GM20000 (cell line): ENCODE measurements around the gene IL31RA.

Source experiments
- DNase-seq: peaks from one replicate; pipeline ENCODE4 v3.0.0; 2012; ENCODE audit warnings: low spot score
- TF ChIP-seq, protein P1 (sequence below): IDR thresholded peaks from 2 replicates; pipeline ENCODE4 v1.5.1; 2012; ENCODE audit warnings: mild to moderate bottlenecking, control low read depth; ENCODE audit errors: extremely low read depth, missing control alignments

The IL31RA gene

DNA sequence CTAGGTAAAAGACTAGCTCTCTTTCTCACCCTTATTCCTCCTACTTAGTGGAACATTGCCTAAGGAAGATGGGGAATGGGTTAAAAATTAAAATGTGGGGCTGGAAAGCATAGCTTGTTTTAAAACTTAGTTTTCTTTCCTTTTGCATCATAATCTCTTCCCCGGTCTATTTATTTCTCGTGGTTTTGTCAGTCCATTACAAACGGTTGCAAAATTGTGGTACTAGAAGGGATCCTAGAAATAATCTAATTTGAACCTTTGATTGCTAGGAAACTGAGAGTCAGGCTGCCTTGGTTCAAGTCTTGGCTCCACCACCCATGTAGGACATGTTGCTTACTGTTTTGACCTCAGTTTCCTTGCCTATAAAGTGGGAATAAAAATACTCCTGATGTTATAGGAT lies 1.3 kb downstream of the IL31RA start:
- DNase-seq = no peak
- TF ChIP-seq, protein P1, sequence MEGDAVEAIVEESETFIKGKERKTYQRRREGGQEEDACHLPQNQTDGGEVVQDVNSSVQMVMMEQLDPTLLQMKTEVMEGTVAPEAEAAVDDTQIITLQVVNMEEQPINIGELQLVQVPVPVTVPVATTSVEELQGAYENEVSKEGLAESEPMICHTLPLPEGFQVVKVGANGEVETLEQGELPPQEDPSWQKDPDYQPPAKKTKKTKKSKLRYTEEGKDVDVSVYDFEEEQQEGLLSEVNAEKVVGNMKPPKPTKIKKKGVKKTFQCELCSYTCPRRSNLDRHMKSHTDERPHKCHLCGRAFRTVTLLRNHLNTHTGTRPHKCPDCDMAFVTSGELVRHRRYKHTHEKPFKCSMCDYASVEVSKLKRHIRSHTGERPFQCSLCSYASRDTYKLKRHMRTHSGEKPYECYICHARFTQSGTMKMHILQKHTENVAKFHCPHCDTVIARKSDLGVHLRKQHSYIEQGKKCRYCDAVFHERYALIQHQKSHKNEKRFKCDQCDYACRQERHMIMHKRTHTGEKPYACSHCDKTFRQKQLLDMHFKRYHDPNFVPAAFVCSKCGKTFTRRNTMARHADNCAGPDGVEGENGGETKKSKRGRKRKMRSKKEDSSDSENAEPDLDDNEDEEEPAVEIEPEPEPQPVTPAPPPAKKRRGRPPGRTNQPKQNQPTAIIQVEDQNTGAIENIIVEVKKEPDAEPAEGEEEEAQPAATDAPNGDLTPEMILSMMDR = no peak

DNA sequence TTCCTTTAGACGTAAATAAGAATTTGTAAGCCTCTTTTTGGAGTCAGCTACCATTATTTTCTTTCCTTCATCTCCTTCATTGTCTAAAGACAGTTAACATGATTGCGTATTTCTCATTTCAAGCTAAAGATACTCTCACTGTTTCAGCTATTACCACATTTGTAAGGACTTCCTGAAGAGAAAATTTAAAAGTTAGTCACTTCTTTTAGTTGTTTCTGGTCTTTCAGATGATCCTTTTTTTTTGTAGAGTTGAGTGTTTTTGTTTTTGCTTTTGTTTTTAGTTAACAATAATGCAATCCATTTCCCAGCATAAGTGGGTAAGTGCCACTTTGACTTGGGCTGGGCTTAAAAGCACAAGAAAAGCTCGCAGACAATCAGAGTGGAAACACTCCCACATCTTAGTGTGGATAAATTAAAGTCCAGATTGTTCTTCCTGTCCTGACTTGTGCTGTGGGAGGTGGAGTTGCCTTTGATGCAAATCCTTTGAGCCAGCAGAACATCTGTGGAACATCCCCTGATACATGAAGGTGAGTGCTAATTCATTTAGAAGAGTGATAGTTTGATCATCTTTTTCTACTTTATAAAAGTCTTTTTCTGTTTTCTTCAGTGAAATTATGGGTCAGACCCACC lies 2.0 kb downstream of the IL31RA start:
- TF ChIP-seq, protein P1 = no peak
- DNase-seq = no peak

DNA sequence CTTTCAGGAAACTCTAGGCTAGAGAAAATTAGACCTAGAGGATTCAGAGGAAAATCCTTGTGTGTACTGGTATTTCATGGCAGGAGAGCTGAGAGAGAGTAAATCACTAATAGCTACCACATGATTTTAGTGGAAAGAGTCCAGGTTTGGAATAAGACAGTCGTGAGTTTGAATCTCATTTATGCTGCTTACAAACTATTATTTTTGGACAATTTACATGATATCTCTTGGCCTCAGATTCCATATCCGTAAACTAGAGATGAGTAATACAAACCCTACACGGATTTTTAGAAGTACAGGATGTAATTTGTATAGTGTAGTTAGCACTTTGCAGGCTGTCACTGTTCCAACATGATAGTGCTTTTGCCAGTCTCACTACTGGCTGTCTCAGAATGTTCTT lies 2.7 kb downstream of the IL31RA start:
- TF ChIP-seq, protein P1 = no peak
- DNase-seq = no peak

DNA sequence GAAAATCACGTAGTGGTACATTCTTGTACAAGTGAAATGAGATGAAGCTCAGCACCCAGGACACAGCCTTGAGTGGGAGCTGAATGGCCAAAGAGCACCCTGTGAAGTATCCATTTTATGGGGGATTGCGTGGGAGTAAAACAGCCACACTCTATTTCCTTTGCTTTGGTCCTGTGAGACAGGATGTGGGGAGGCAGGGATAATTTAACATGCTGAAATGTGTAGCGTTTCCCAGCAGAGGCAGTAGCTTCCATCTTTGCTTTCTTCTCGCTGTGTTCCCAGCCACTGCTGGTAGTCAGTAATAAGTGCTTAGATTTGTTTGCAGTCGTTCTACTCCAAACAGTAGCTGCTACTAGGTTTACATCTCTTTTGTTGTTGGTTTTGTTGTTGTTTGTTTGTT lies 4.4 kb downstream of the IL31RA start:
- TF ChIP-seq, protein P1 = no peak
- peak; percentile 13 for DNase-seq

DNA sequence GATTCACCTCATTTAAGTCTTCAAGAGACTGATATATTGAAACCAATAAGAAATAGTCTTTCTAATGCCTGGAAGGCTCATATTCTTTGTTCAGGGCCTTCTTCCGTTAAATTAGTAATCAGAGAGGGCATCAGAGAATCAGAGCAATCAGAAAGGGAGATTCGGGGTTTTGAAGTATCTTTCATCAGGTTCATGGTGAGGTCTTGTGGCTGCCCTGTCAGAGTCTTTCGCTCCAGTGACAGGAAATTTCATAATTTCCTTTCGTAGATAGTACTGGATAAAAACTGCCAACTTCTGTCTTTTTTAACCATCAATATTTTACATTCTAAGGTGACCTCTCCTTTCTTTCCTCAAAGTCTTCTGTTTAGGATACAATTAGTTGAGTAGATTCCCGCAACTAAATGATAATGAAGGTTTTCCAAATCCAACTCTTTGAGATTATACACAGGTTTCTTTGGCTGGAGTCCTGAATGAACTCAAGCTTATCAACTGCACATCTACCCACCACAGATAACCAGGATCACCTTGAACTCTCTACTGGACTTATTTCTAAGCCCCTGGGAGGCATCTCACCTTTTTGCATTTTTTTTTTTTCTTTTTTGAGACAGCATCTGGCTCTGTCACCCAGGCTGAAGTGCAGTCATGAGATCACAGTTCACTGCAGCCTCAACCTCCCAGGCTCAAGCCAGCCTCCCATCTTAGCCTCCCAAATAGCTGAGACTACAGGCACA lies 5.5 kb downstream of the IL31RA start:
- DNase-seq = no peak
- TF ChIP-seq, protein P1 = no peak

DNA sequence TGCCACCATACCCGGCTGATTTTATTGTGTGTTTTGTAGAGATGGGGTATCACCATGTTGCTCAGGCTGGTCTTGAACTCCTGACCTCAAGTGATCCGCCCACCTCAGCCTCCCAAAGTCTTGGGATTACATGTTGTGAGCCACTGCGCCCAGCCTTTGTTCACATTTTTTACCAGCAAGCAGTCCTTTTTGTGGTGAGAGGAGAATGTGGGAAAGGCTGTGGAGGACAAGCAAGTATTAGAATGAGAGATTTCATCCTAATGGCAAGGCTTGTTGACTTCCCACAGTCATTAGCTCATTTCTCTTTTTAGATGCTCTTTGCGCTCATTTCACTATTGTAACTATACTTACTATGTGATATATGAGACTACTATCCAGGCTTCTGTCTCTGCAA lies 6.1 kb downstream of the IL31RA start:
- TF ChIP-seq, protein P1 = no peak
- no peak for DNase-seq

DNA sequence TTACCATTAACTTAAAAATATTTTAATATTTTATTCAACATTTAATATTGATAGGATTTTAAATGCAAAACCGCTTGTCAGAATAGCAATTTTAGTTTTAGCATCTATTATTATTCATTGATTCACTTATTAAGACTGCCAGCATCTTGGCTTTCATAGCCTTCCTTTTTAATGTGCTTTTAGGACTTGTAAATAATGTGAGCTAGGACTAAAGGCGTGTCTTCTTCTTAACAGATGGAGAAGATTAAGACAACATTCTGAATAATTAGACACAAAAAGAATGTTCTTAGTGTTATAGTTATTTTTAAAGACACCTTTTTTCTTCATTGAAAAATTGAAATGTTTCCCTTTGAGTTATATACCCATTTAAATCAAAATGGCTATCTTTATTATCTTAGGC lies 6.9 kb downstream of the IL31RA start:
- DNase-seq = no peak
- TF ChIP-seq, protein P1 = no peak
